LoVo (cell line): ENCODE measurements around the gene WFIKKN2.
"Not testable (repeated sequence)": the region's sequence is repeated elsewhere in the genome, so short reads cannot be mapped to it uniquely, and the experiment has no call there.

Source experiments
- DNase-seq: peaks from one replicate; pipeline ENCODE4 v3.0.0-alpha.2; 2016; ENCODE audit warnings: low spot score

Gene WFIKKN2

GRCh38 chr17:50853781-50854180, 18.4 kb downstream of the WFIKKN2 start:
- DNase-seq = no peak

DNA sequence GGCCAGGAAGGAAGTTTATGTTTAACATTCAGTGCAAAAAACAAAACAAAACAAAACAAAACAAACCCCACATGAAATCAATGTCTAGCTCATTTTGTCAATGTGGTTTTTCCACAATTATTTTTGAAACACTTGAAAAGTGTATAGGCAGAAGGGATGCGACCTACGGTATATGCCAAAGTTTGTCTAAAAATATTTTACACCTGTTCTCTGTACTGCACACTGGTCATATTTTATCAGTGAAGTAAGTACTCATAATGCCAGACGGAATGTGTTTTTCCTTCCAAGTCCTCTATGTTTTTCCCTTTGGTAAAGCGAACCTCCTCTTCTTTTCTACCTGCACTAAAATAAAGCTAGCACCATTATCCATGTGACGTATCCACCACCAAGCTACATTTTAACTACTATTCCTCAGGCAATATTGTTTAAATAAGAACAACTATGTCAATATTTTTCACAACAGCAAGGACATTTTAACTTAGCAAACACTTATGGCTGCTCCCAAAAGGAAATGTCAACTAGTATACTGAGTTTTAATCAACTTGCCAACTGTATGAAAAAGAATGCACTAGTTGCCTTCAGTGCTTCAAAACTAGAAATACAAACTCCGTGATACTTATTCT, 20.4 kb downstream of the WFIKKN2 start:
- DNase-seq = no peak

- no peak for DNase-seq
Observed at GRCh38 chr17:50856431-50856830, 21.0 kb downstream of the WFIKKN2 start.

- no peak for DNase-seq
Observed at GRCh38 chr17:50858486-50859225, 23.3 kb downstream of the WFIKKN2 start.

DNA sequence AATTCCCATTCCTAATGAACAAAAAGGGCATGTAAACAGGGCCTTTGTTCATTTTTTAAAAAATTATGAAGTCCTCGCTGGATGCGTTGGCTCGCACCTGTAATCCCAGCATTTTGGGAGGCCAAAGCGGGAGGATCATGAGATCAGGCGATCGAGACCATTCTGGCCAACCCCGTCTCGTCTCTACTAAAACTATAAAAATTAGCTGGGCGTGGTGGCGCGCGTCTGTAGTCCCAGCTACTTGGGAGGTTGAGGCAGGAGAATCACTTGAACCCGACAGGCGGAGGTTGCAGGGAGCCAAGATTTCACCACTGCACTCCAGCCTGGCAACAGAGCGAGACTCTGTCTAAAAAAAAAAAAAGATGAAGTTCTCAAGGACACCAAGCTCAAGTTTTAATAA, 24.3 kb downstream of the WFIKKN2 start:
- not testable (repeated sequence) for DNase-seq

GRCh38 chr17:50861334-50861676, 25.9 kb downstream of the WFIKKN2 start:
- DNase-seq = no peak

DNA sequence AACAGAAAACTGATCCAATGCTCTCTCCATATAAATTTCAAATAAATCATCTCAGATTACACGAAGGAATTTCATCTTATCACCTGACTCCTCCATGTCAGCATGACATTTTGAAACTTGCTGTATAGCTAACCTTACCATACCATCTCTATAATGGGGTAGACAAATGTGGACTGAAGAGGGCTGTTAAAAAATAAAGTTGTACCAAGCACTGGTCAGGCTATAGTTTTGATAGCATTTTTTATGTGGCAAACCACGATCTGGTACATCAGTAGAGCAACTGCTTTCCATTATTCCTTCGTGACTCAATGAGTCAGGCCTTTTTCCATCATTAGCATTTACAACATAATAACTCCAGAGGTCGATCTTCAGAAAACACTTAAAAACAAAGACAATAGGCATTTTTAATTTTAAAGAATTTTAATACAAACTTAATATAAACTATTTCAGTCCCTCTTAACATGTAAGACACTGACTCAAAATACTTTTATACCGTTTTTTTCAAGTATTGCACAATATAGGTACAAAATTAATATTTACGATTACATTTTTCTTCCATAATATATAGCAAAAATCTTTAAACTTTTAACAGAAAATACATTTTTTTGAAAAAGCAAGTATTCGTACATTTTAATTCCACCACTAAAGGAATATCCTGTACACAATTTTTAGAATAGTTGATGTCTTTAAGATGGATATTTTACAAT, 26.6 kb downstream of the WFIKKN2 start:
- no peak for DNase-seq

DNA sequence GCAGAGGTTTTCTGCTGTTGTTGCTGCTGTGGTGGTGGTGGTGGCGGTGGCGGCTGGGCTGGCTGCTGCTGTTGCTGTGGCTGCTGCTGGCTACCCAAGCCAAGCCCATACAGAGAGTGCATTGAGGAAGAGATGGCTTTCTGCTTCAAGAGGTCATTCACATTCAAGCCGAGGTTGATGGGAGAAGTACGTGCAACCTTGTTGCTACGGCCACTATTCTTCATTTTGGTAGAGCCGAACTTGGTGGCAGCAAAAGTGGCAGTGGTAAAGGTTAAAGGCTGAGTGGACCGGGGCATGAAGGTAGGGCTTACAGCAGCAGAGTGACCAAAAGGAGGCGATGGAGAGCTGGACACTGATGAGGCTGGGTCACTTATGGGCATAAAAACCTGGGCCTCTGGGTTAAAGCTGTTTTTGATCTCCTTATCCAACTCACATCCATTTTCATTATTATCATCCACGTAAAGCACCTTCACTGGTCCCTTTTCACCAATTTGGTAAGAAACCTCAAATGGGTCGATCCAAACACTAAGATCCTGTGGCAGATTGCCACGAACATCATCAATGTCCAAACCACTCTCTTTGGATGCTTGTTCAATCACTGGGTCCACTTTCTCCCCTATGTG, 27.9 kb downstream of the WFIKKN2 start:
- no peak for DNase-seq

DNA sequence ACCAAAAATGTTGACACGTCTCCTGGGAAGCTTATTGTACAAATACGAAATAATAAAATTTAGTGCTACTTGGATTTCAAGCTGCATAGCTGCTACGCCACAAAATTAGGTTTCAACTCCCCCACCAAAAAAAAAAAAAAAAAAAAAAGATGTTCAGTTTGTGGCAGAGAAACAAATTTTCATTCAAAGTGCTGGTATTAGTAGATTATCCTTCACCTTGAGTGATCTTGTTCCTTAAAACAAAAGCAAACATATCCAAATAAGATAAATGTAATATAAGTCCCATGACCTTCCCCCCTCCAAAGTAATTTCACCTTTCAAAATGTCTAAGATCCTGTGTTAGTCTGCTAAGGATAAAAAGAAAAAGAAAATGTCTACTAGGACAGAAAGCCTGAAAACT, 28.5 kb downstream of the WFIKKN2 start:
- DNase-seq = no peak

- DNase-seq = no peak
Observed at GRCh38 chr17:50864747-50865059, 29.3 kb downstream of the WFIKKN2 start.

GRCh38 chr17:50865060-50865867, 29.9 kb downstream of the WFIKKN2 start:
- DNase-seq = no peak

DNA sequence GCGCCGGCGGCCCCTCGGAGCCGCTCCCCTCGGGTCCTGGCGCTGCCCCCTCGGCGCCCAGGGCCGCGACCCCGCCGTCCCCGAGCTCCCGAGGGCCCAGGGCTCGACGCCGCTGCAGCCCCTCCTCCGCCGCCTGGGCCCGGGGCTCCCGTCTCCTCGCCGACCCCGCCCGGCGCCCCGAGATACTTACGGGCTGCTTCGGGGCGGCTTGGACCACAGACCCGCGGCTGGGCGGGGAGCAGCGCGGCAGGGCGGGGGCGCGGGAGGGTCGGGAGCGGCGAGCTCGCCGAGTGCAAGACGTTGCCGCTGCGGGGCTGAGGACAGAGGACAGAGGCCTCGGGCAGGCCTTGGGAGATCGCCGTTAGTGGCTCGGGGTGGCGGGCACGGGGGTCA, 30.5 kb downstream of the WFIKKN2 start:
- no peak for DNase-seq

- DNase-seq = peak; percentile 97
Observed at GRCh38 chr17:50866261-50866949, 31.0 kb downstream of the WFIKKN2 start, which contains the start of gene TOB1. Gene TOB1, minus strand, starts transcription at chr17:50866354. Its CDS starts 2,337 bp downstream, at chr17:50864017.

DNA sequence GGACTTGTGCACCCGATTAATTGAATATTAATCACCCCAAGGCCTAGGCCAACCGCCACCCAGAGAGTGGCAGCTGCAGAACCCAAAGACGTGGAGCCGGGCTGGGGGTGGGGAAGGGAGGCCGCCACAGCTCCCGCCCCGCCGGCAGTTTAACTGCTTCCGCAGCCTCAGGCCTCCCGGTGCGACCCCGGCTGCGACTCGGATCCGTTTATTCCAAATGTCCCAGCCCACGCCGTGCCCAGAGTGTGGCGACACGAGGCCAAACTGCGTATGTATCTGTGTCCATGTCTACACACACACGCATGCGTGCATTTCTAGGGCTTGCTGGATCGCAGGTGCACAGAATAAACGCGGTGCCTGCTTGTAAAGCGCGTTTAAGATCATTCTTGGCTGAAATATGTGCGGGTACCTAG, 31.6 kb downstream of the WFIKKN2 start:
- peak; percentile 37 for DNase-seq

DNA sequence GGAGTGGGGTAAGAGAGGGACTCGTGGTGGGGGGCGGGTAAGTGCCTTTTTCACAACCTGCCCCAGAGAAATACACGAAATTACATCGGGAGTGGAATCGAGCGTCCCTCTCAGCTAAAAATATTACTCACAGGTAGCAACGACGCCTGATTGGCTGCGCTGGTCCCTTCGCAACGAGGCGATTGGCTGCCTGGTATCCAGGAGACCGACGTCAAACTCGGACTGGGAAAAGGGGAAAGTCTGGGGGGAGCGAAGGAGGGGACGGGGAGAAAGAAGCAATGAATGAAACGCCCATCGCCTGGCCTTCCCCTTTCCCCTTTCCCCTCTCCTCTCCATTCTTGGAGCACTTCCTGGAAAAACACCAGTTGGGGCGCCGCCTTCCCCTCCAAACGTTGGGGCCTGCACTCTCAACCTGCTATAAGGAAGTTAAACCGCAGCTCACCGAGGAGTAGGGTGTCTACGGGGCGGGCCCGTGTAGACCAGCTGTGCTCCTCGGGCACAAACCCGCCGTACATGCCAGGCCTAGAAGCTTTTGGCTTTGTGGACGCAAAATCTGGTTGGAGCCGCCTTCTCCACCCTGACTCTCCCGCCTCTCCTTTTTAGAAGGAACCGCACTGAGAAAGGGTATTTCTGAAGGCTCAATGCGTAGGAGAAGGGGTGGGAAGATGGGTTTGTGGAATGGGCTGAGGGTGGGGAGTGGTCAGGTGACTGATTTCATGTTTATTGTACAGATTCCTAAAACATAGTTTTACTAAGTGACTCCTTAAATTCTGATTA, 32.2 kb downstream of the WFIKKN2 start:
- peak; percentile 95 for DNase-seq

DNA sequence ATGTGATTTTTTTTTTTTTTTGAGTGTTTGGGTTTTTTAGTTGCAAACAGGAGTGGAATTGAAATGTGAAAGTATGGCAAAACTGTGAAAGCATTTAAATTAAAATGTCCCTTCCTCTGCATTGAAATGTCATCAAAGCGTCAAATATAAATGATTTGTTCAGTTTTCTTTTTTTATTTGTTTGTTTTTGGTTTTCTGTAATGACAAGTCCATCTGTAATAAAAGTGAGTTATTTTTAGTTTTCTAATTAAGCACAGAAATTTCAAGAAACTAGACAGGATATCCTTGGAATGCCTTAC, 32.7 kb downstream of the WFIKKN2 start:
- DNase-seq = no peak

- DNase-seq = no peak
Observed at GRCh38 chr17:50868602-50869001, 33.2 kb downstream of the WFIKKN2 start.

DNA sequence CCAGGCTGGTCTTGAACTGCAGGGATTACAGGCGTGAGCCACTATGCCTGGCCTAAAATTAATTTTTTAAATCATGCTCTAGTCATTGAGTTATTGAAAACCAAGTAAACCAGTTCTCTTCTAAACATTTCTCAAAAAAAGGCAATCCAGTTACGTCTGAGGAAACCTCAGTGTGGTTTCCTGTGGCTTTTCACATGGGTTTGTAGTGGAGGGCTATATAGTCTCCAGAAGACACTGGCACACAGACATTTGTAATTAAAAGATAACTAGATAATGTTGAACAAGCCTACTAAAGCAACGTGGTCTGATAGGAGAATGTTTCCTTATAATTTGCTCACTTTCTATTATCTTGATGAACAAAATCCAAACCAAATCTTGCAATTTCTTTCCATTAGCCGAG, 36.0 kb downstream of the WFIKKN2 start:
- no peak for DNase-seq

- DNase-seq = no peak
Observed at GRCh38 chr17:50871898-50872297, 36.5 kb downstream of the WFIKKN2 start.

DNA sequence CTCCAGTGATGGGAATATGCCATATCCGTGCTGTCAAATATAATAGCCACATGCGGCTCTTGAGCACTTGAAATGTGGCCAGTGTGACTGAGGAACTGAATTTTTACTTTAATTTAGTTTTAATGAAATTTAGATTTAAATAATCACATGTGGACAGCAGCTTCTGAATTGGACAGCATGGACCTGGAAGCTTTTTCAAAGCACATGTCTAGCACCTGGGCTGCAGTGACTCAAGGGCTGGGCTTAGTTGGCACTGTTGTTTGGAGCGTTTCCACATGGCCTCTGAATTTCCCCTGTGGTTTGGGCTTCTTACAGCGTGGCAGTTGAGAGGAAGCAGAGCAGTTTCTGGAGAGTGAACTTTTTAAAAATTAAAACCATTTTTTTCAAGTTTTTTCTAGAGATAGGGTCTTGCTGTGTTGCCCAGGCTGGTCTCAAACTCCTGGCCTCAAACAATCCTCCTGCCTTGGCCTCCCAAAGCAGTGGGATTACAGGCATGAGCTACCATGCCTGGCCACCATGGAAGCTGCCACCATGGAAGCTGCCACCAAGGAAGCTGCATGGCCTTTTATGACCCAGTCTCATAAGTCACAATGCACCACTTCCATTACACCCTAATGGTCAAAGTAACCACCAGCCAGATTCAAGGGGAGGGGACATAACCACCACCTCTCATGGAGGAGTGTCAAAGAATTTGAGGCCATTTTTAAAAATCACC, 37.5 kb downstream of the WFIKKN2 start:
- DNase-seq = no peak
